Measurements from ENCODE around the gene ACTG1. TPM values are rescaled to one million over a fixed set of nuclear protein-coding genes. Genes with fewer than 3 reads are reported as not detected.
A peak's percentile ranks its signal among the peaks of the same experiment; 100 is the strongest.

Gene ACTG1
- total RNA-seq, 4 donors from 2014 or later: 829 to 1,848 (median 1,550) TPM

DNA sequence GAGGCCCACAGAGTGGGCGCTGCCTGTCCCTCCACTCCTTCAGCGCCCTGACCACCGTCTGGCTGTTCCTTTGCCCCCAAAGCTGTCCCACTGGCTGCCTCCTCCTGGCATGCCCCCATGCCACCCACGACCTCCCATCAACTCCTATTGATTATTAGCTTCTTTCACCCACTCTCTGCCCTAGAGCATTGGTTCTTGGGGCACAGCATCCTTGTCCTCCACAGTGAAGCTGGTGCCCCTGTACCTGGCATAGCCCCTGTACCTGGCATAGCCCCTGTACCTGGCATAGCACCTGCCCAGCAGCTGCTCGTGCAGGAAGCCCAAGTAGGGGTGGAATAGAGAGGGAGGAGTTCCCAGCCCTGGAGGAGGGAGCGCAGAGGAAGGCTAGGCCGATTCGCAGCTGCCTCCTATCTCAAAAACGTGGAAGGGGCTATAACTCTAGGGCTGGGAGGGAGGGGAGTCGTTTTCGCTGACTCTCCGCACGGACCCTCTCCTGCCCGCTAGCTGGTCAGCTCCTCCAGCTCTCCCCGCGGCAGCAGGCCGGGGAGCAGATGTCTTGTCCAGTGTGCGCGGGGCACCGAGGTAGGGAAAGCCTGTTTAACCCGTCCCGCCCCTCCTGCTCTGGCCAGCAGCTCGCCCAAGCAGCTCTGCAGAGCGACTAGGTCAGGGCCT lies 5.7 kb upstream of the ACTG1 start:
- peak overlapping the region; percentile 19 to 83 for H3K4me3 ChIP-seq
- WGBS, 2 donors (ENCODE audit: low coverage in 1 of 2): 20 to 38% methylated on average over 5 to 7 of the region's 24 CpGs
- H3K27me3 ChIP-seq: peaks cover 6% of the 10 kb centered on the region
- H3K9me3 ChIP-seq: no peaks in the 10 kb centered on the region
- no peaks in the 10 kb centered on the region for H3K36me3 ChIP-seq
- peaks cover 0 to 70% (median 45%) of the 10 kb centered on the region in 3 donors for H3K4me1 ChIP-seq
- ATAC-seq: no peak
- H3K27ac ChIP-seq: peak overlapping the region; percentile 16 to 100 (median 98)
- no peak for TF ChIP-seq EP300 (IDR thresholded peaks at IDR 0.05)
- no peak for TF ChIP-seq POLR2A (IDR thresholded peaks at IDR 0.05)
- no peak for TF ChIP-seq POLR2AphosphoS5 (IDR thresholded peaks at IDR 0.05)
- TF ChIP-seq, protein P1, sequence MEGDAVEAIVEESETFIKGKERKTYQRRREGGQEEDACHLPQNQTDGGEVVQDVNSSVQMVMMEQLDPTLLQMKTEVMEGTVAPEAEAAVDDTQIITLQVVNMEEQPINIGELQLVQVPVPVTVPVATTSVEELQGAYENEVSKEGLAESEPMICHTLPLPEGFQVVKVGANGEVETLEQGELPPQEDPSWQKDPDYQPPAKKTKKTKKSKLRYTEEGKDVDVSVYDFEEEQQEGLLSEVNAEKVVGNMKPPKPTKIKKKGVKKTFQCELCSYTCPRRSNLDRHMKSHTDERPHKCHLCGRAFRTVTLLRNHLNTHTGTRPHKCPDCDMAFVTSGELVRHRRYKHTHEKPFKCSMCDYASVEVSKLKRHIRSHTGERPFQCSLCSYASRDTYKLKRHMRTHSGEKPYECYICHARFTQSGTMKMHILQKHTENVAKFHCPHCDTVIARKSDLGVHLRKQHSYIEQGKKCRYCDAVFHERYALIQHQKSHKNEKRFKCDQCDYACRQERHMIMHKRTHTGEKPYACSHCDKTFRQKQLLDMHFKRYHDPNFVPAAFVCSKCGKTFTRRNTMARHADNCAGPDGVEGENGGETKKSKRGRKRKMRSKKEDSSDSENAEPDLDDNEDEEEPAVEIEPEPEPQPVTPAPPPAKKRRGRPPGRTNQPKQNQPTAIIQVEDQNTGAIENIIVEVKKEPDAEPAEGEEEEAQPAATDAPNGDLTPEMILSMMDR (IDR thresholded peaks at IDR 0.05): no peak

- no peaks in the 10 kb centered on the region for H3K36me3 ChIP-seq
- no peaks in the 10 kb centered on the region for H3K9me3 ChIP-seq
- TF ChIP-seq POLR2A (IDR thresholded peaks at IDR 0.05): no peak
- TF ChIP-seq, protein P1 (IDR thresholded peaks at IDR 0.05): no peak
- no peak for TF ChIP-seq EP300 (IDR thresholded peaks at IDR 0.05)
- H3K4me3 ChIP-seq: peak overlapping the region; percentile 2 to 83
- peak overlapping the region; percentile 40 to 100 (median 98) for H3K27ac ChIP-seq
- peaks cover 0 to 65% (median 45%) of the 10 kb centered on the region in 3 donors for H3K4me1 ChIP-seq
- H3K27me3 ChIP-seq: no peaks in the 10 kb centered on the region
- WGBS, 2 donors (ENCODE audit: low coverage in 1 of 2): 23% methylated on average over 11 of the region's 24 CpGs; no CpG with 5 or more reads in 1 of the 2 donors
- no peak for ATAC-seq
Observed at GRCh38 chr17:81517339-81518112, 4.9 kb upstream of the ACTG1 start.

DNA sequence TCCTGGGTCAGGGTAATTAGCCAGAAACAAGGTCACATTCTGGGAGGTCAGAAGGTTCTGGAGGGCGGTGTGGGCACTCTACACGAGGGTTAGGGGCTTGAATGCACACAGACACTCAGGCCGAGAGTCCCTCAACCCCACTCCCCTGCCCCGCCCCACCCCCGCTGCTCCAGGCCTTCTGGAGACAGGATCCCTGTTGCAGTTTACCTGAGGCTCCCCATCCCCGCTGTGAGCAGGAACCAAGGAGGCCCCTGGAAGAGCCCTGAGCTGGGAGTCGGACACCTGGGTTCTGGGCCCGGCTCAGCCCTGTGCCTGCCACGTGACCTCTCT lies 4.4 kb upstream of the ACTG1 start:
- Histone ChIP-seq H3K9me3 (no peaks in the 10 kb centered on the region), H3K27me3 (no peaks in the 10 kb centered on the region), H3K36me3 (peaks cover 0 to 2% of the 10 kb centered on the region in 2 donors), H3K4me3 (peak overlapping the region; percentile 2 to 83), H3K4me1 (peaks cover 0 to 65% (median 45%) of the 10 kb centered on the region in 3 donors), H3K27ac (peak overlapping the region; percentile 40 to 100 (median 98))
- WGBS, 2 donors (ENCODE audit: low coverage in 1 of 2): 23% methylated on average over 2 of the region's 9 CpGs; no CpG with 5 or more reads in 1 of the 2 donors
- no peak for ATAC-seq
- TF ChIP-seq, protein P1 (IDR thresholded peaks at IDR 0.05): no peak
- TF ChIP-seq EP300 (IDR thresholded peaks at IDR 0.05): no peak
- TF ChIP-seq POLR2A (IDR thresholded peaks at IDR 0.05): no peak
- TF ChIP-seq POLR2AphosphoS5 (IDR thresholded peaks at IDR 0.05): no peak

DNA sequence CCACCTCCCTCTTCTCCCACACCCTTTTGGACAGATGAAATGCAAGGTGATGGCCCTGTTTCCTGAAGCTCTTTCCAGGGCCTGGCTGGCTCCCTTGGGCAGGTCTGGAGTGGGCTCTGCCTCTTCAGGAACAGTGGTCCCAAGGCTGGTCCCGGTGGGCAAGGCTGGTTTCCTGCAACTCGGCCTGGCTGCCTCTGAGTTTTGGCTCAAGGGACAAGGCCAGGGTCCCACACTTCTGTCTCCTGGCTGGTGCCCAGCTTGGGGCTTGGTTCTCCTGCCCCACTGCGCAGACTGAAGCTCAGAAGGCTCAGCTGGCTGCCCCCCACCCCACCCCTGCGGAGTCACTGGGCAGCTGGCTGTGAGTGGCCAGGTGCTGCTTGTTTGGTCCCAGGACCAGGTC lies 3.8 kb upstream of the ACTG1 start:
- no CpG with 5 or more reads among the region's 4 CpGs for WGBS, 2 donors (ENCODE audit: low coverage in 1 of 2)
- no peaks in the 10 kb centered on the region for H3K9me3 ChIP-seq
- peak overlapping the region in 3 of 4 donors; percentile 96 to 100 (median 99) for H3K27ac ChIP-seq
- no peaks in the 10 kb centered on the region for H3K27me3 ChIP-seq
- no peak for TF ChIP-seq EP300 (IDR thresholded peaks at IDR 0.05)
- TF ChIP-seq POLR2A (IDR thresholded peaks at IDR 0.05): no peak
- no peak for TF ChIP-seq POLR2AphosphoS5 (IDR thresholded peaks at IDR 0.05)
- TF ChIP-seq, protein P1 (IDR thresholded peaks at IDR 0.05): no peak
- peaks cover 0 to 7% of the 10 kb centered on the region in 2 donors for H3K36me3 ChIP-seq
- H3K4me1 ChIP-seq: peaks cover 0 to 65% (median 45%) of the 10 kb centered on the region in 3 donors
- peak overlapping the region; percentile 54 to 83 for H3K4me3 ChIP-seq
- ATAC-seq: no peak
